PC-3 (cell line): ENCODE data around the gene ACOT8.

Experiments used
- CTCF ChIP-seq: fragments of 300-600 bp; sonication (generic); conservative IDR thresholded peaks from 2 replicates; pipeline ENCODE4 v1.5.1; 2017; ENCODE audit warnings: antibody characterized with exemption, low read depth, mild to moderate bottlenecking, low read length
- EZH2 ChIP-seq: fragments of 300-600 bp; sonication (generic); IDR thresholded peaks from one replicate; pipeline ENCODE4 v1.6.1; 2017; ENCODE audit warnings: antibody characterized with exemption, mild to moderate bottlenecking, low read length; ENCODE audit not compliant: unreplicated experiment
- EZH2phosphoT487 ChIP-seq: fragments of 300-600 bp; sonication (generic); IDR thresholded peaks from 2 replicates; pipeline ENCODE4 v1.6.1; 2018; ENCODE audit warnings: mild to moderate bottlenecking, antibody characterized with exemption, low read length, borderline replicate concordance

GRCh38 chr20:45874576-45874975 lies 17.4 kb upstream of the ACOT8 start:
- TF ChIP-seq CTCF (no peak), EZH2phosphoT487 (no peak), EZH2 (no peak)
